Prostate gland (tissue), 2 donors: ENCODE data around the gene ZNF558. TPM values are rescaled to one million over a fixed set of nuclear protein-coding genes. Genes with fewer than 3 reads are reported as not detected.
"Not testable (repeated sequence)": the region's sequence is repeated elsewhere in the genome, so short reads cannot be mapped to it uniquely, and the experiment has no call there.

Experiments
- DNase-seq: peaks from one replicate; pipeline ENCODE4 v3.0.0-alpha.2; 2019; ENCODE audit warnings: low spot score
- H3K27ac ChIP-seq, 2 donors: fragments of 200-600 bp; sonication (generic); 2 replicates each; pipeline ENCODE4 v1.5.1; 2017 to 2019
- H3K27me3 ChIP-seq: fragments of 200-600 bp; sonication (generic); replicated peaks from 2 replicates; pipeline ENCODE4 v1.5.1; 2019; ENCODE audit not compliant: insufficient read depth
- H3K36me3 ChIP-seq, 2 donors: fragments of 200-600 bp; sonication (generic); 1 replicate in 1 of 2; 2 replicates in 1 of 2; pipeline versions ENCODE4 v1.5.1 to v1.8.1; 2017 to 2019
- H3K4me1 ChIP-seq: fragments of 200-600 bp; sonication (generic); replicated peaks from 2 replicates; pipeline ENCODE4 v1.5.1; 2019
- H3K4me3 ChIP-seq, 2 donors: fragments of 200-600 bp; sonication (generic); 2 replicates each; pipeline ENCODE4 v1.5.1; 2017 to 2019
- H3K9me3 ChIP-seq: fragments of 200-600 bp; sonication (generic); 2 replicates; pipeline ENCODE4 v1.5.1; 2017
- WGBS: methylation state at CpG from one replicate; pipeline ENCODE4 v1.1.5; 2018; 5-methylcytosine and 5-hydroxymethylcytosine counted together
- intact Hi-C: fragments of 100-400 bp; cut with DNase I; formaldehyde crosslinking; loops from one replicate; pipeline ENCODE4 v1.14.2; 2022
- small RNA-seq, 2 donors: library from RNA; depleted of rRNA; stranded (forward); fragments of <200 nt; gene quantifications; one replicate each; pipeline ENCODE3, GENCODE V24; 2016
- total RNA-seq, 2 donors: library from RNA; depleted of rRNA; stranded (reverse); fragments of >200 nt; gene quantifications; one replicate each; pipeline ENCODE4 v1.1.0, GENCODE V29; 2016

Gene ZNF558
- total RNA-seq, 2 donors from 2014 or later = 28.6 to 45.2 TPM

GRCh38 chr19:8767257-8767656, 64.8 kb downstream of the ZNF558 start:
- WGBS = 83% methylated on average over 5 of the region's 11 CpGs

More at GRCh38 chr19:8767257-8767656, 64.8 kb downstream of the ZNF558 start:
- H3K27ac ChIP-seq, intact Hi-C loops, H3K4me1 ChIP-seq, H3K27me3 ChIP-seq, H3K36me3 ChIP-seq, DNase-seq, H3K9me3 ChIP-seq, H3K4me3 ChIP-seq: not testable (repeated sequence)

Small RNAs within 50 kb of the gene (small RNA-seq; reads per million reads assigned to genes)
- 0 reads per million in 2 donors for gene AC012616.1

Other genes starting within 250 kb of the ZNF558 start
- 10 to 100 TPM in 1 of 2 donors, 1 to 10 TPM in 1; 9.7 to 48.1 TPM for gene ADAMTS10, start 221.6 kb downstream of the ZNF558 start, total RNA-seq
- gene NFILZ, start 201.7 kb downstream of the ZNF558 start, total RNA-seq = not detected
- gene ACTL9, start 133.5 kb downstream of the ZNF558 start, total RNA-seq = 10 to 100 TPM in 1 of 2 donors, not detected in 1; 10.2 TPM
- not detected for gene OR2Z1, start 110.7 kb downstream of the ZNF558 start, total RNA-seq
- not detected for gene MBD3L1, start 73 bp upstream of the ZNF558 start, total RNA-seq
- 1 to 10 TPM in 1 of 2 donors, under 1 TPM in 1; 0.14 to 1.2 TPM for gene MUC16, start 178.1 kb upstream of the ZNF558 start, total RNA-seq